HTERT RPE-1 (cell line): Measurements from ENCODE around the gene PRKN.

Experiments used
- in situ Hi-C: fragments of 300-500 bp; cut with MboI; formaldehyde crosslinking; loops from 4 replicates; pipeline ENCODE4 v1.14.3; 2020; ENCODE audit warnings: low sequenced_read_pairs

Gene PRKN

DNA sequence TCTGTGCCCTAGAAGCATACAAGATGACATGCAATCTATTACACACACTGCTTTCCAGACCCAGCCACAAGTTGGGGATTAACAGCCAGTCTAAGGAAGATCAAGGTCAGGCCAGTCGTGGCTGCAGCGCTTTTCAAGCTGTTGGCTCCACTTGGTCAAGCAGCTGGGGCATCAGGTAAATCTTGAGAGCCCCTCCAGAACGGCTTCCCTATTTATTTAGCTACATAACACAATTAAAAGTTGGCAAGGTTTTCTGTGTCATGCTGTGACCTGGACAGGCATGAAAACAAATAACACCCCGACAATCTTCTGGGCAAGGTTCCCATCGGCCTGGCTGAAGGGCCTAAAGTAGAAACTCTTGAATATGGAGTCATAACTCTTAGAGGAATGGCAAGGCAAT is 524.3 kb downstream of the PRKN start:
- in situ Hi-C loops: no loop called here

DNA sequence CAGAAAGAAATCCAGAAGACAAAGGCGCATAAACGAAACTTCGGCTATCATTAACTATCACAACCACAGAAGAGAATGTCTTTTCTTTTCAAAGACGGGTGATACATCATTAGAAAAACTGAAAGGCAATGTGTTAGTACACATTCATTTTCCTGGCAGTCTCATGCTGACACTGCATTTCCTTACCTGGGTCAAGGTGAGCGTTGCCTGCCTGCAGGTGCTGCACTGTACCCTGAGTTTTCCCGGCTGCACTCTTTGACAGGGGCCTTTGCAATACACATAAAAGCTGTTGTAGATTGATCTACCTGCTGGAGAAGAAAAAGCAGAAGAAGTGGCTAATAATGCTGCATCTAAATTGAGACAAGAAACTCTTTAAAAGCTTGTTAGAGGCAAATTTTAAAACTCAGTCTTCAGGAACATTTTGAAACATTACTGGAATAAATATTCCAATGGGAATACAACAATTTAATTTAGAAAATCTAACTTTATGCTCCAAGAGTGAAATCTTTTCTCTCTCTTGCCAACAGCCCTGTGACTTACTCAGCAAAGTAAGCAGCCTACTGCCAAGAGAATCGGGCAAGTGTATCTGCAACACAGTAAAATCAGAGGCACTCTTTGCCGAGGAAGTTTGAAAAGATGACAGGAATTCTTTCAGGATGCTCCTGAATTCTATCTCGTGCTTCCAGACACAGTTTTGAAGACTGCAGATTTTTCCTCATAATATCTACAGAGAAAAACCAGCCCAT is 526.4 kb downstream of the PRKN start:
- in situ Hi-C loops: no loop called here

DNA sequence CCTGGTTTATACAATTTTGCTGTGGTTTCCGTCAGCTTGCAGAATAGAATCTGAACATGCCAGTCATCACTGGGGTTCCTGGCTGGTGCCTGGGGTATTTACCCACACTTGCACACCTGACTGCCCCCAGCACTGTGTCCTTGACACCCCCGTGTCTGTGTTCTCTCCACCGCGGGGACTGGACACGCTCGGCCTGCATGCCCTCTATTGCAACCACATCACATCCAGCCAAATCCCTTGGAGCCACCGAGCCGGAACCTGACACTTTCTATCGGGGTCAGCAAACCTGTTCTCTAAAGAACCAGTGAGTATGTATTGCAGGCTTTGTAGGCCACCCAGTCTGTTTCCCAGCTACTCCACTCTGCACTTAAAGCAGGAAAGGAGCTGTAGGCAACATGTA is 527.5 kb downstream of the PRKN start:
- in situ Hi-C loops: no loop called here

DNA sequence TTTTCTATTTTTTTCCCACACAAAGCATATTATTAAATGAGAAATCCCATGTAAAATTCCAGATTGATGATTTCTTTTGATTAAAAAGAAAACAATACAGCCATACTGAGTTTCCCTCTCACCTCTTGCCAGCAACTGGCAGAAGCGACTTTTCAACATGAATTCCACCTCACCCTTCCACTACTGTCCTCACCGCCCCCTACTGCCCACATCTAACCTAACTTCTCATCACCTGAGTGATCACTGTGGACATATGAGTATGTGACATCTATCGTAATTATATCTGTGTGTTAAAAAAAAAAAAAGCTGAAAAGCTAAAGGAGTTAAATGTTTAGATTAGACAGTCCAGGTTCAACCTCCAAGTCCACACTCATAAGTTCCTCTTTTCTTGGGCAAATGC is 528.6 kb downstream of the PRKN start:
- in situ Hi-C loops: no loop called here

DNA sequence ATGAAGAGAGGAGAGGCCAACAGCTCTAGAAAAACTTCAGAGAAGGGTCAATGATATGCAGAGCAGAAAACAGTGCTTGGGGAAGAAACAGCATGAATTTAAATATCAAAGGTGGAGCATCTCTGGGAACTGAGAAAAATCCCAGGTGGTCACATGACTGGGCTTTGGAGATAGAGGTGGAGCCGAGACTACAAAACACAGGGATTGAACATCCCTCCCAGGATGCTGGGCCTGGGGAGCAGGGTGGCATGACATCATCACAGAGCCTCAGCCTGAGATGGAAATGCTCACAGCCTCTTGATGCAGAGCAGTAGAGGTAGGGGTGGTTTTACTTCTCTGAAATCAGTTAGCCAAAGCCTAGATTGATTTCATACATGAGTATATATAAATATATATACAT is 529.5 kb downstream of the PRKN start:
- in situ Hi-C loops: no loop called here

DNA sequence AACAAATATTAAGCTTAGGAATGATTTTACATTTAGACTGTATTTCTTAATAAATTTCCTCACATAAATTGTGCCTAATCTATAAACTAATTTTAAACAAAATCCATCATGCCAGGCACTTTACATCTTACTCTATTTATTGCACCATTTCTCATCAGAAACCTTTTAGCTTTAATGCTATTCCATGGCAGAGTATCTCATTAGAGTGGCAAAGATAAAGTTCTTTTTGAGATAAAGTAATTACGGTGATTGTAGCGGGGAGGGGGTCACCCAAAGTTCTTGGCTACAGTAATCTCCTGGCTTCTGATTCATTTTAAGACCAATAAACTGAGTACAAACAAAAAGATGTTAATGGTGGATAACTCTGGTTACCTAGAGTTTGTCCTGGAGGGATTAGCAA is 532.1 kb downstream of the PRKN start:
- in situ Hi-C loops: no loop called here

DNA sequence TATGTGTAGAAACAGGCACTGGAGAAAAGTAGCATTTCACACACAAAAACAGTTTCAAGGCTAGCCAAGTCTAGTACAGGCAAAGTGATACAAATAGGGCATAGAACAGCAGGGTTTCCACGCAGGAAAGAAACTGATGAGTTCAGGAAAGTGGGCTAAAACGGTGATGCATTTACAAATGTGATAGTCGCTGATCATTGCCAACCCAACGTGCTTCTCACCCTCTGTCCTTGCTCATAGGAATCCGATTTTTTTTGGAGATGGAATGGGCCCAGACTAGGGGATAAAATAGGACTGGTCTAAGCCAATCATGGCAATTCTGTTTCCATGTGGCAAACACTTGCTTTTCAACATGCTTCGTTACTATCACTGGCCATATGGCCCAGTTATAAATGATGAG is 536.6 kb downstream of the PRKN start:
- in situ Hi-C loops: no loop called here

DNA sequence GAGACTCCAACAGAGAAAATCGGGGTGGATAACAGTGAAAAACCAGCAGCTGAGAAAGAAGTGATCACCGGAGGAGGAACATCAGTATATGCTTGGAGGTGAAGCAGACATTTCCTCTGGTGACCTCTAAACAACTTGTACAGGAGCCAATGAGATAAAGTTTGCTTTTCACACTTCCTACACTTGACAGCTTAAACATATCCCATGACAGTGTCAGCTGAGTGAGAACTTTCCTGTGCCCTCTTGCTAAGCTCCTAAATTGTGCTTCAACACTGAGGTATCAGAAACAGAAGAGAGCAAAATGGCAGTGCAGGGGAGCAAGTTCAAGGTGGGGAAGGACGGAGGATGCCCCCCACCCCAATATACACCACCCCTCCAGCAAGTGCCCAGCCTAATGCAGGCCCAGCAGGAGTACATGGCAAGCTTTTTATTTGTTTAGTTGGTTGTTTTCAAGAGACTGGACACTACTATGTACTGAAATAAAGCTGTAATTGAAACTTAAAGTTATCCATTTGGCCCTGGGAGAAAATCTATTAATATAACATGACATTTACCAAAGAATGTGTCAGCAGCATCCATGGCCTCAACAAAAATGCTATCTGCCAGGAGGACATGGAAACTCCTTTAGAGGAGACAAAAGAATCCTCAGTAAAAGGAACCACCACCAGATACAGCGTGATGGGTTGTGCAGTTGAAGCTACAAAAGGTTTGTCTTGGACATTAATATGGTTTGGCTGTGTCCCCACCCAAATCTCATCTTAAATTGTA is 540.2 kb downstream of the PRKN start:
- in situ Hi-C loops: no loop called here

DNA sequence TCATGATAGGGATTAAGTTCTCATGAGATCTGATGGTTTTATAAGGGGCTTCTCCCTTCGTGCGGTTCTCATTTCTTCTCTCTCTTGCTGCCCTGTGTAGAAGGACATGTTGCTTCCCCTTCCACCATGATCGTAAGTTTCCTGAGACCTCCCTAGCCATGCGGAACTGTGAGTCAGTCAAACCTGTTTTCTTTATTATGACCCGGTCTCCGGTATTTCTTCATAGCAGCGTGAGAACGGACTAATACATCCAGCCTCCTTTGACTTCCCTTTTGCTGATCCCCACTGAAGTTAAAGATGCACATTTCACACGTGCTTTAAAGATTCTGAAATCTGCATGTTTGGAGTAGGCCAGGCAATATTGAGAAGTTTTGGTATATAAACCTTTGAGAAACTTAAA is 543.1 kb downstream of the PRKN start:
- in situ Hi-C loops: no loop called here

DNA sequence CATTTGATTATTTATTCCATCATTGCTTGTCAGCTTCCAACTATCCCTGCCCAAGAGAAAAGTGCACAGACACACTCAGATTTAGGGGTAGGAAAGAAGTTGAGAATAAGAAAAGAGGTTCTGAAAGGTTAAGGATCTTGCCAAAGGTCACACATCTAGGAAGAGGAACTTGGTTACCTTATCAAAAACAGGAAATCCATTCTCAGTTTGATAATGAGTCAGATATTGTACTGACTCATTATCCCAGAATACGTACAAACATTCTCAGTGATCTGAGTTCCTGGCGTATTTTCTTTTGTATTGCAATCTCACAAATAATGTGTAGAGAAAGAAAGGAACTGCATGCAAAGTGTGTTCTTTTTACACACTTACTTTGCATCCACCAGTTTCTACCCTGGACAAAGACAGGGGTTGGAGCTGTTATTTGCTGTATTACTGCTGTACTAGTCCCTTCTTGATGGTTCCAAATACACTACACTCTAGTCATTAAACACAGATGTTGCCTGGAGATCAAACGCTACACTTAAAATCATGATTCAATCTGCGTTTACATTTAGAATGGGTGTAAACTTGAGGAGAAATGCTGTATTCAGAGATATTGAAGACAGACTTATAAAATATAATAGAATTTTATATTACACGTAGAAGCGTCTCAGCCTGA is 545.7 kb downstream of the PRKN start:
- in situ Hi-C loops: no loop called here

DNA sequence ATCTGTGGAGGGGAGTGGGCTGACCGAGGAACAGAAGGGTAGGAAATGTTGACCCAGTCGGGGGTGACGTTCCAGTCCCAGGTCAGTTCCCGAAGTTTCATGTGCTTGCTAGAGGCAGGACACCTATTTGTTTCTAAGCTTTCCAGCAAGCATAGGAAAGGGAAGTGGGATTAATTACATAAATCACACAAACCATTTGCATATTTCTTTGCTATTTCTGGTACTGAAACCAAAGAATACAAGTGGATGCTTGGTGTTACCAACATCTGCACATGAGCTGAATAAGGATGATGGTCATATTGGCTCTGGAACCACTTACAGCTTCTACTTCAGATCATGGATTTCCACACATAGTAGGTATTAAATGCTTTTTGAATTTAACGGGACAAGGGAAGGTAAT is 546.5 kb downstream of the PRKN start:
- in situ Hi-C loops: no loop called here

DNA sequence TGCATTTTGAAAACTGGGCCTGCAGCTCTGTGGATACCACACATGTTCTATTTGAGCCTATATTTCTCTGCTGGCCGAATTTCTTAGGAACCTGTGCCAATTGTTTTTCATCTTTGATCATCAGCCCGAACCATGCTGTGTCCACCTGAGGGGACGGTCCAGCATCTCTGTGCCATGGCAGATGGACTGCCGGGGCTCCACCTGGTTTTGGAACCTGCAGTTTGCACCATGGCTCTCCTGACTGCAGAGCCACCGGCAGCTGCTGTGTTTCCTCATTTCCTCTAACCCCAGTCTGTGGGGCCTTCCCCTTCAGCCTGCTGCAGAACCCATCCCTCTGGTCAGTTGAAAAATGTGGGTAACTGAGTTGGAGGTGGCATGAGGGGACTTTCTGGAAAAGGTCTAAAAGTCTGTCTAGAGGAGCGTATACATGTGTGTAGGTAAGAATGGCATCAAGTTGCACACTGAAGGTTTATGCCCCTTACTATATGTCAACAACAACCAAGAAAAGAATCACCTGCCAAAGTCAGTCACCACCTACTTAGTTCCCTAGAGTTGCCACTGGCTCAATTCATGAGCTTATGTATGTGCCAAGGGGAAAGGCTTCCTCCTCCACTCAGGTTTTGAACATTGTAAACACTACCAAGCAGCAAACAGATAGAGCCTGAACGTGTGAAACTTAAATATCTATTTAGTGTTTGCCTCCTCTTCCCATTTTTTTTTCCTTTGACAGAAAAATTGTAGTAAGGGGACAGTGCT is 548.2 kb downstream of the PRKN start:
- in situ Hi-C loops: no loop called here

DNA sequence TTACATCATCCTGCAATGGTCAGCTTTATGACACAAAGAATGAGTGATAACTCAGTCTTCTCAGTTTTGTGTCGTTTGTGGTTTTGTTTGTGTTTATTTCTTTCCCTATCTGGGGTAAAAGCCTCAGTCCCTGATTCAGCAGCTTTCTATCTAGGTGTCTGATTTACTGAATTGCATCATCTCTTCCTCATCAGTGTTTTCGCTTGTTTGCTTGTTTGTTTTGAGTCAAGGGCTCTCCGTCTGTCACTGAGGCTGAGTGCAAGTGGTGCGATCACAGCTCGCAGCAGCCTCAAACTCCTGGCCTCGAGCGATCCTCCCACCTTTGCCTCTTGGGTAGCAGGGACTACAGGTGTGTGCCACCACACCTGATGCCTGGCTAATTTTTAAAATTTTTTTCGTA is 548.9 kb downstream of the PRKN start:
- in situ Hi-C loops: no loop called here

DNA sequence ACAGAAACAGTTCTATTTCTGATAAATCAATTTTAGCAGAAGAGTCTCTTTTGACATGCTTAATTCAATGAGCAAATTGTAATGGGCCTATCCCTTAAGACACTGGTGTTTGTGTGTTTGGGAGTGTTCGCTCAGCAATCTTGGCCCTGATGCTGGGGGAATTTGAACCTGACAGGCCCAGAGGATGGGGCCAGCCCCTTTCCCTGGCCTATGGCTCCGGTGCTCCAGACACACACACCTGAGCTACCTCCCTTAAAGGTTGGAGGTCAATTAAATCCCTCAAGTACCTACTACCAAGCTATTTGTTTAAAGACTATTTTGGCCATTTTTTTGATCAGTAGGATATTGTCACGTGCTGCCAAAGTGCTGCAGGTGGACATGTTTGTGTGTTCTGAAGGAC is 549.3 kb downstream of the PRKN start:
- in situ Hi-C loops: no loop called here

DNA sequence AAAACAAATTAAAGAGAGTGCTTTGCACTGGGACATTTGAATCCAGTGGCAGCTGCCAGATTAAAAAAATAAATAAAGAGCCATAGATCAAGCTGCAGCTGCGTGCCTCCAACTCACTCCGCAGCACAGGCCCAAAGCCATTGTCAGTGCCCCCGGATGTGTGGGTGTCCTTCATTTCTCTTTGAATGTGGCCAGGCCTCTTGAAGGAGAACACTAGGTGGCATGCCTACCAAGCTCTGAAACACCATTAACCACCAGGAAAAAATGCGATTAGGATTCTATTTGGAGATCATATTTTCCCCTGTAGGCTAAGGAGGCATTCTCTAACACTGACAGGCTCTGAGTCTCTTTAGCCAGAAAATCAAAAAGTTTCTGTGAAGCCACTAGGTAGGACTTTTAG is 549.8 kb downstream of the PRKN start:
- in situ Hi-C loops: no loop called here

DNA sequence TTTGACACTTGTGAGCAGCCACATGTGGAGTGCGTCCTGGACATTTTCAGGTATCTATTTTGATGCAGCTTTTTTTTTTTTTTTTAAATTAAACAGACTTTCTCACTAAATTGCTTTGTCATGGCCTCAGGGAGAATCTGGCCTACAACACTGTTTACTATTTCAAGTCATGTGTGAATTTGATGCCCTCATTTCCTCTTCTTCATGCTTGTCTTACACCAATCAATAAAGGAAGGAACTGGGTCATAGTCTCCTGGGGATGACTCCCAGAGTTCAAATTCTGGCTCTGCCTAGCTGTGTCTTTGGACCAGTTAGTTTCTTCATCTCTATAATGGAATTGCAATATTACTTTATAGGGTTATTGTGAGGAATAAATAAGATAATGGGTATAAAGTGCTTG is 554.1 kb downstream of the PRKN start:
- in situ Hi-C loops: no loop called here

DNA sequence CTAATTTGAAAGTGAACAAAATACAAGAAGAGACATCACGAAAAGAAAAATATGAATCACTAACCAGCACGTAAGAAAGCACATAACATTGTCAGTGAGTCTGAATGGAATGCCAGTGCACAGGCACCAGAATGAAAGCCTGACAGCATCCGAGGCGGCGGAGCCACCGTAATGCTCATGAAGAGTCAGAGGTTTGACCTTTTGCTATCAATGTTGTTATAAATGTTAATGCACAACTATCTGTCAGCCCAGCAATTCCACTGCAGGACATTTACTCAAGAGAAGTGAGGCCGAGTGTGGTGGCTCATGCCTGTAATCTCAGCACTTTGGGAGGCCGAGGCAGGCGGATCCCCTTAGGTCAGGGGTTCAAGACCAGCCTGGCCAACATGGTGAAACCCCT is 562.1 kb downstream of the PRKN start:
- in situ Hi-C loops: no loop called here

DNA sequence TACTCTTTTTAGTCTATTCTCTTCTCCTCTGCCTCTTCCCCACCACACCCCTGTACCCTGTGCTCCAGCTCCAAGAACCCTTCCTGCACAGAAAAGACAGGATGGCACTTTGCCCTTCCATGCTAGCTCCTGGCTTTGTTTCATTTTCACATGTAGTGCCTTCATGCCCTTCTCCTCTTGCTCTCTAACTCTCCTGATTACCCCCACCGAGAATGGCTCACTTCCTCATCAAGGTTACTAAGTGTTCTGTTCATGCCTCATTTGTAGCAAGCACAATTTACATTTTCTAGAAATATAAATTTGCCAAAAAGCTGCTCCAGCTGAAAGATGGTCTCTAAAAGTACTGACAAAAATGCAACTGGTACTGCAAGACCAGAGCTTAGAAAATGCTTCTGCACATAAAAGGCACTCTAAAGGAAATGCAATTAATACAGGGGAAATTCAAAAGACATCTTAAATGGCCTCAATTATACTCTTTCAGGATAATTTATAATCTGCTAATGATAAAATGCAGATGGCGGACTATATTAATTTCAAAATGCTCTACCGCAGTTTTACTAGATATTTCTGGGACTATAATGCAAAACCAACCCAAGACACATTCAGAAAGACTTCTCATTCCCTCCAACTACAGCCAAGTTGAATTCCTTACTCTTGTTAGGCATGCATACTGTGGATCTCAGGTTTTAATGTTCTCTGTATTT is 570.2 kb downstream of the PRKN start:
- in situ Hi-C loops: no loop called here

DNA sequence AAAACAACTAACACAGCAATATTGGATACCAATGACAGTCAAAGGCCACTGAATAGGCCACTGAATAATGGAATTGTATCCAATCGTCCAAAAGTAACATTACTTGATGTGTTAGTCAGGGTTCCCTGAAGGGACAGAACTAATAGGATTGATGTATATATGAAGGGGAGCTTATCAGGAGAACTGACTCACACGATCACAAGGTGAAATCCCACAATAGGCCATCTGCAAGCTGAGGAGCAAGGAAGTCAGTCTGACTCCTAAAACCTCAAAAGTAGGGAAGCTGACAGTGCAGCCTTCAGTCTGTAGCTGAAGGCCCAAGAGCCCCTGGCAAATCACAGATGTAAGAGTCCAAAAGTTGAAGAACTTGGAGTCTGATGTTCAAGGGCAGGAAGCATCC is 571.4 kb downstream of the PRKN start:
- in situ Hi-C loops: no loop called here

DNA sequence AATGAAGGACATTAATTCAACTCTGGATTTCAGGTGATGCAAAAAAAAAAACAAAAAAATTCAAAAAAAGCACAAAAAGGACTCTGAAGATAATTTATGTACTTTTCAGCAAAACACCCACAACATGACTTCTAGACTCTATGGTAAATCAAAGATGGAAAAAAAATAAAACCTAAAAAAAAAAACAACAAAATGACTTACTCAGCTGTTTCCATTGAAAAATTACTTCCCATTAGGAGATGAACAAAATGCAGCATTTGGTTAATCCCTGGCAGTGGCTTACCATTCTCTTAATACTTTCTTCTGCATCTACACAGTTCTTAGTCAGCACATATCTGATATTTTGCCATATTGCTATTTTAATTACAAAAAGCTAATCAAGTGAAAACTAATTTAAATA is 572.6 kb downstream of the PRKN start:
- in situ Hi-C loops: no loop called here

DNA sequence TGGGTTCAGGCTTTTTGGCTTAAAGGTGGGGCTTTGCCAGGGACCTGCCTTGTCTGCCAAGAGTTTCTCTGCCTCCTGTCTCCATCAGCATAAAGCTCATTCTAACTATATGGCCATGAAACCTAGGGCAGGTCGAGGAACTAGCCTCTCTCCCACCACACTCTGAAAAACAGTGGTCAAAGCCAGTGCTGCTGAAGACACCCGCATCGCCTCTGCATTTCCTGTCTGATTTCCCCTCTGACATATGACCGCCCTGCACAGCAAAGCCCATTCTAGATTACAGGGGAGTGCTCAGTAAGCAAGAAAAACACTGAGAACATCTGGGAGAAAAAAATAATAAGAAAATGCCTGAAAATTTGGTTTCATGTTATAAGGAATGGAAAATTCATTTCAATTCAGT is 573.6 kb downstream of the PRKN start:
- in situ Hi-C loops: no loop called here
